GM18861 (cell line): ENCODE measurements around the gene GAN.

ENCODE experiments used
- ATAC-seq: cut with Tn5 transposase; IDR thresholded peaks from one replicate; pipeline ENCODE4 v1.9.1; 2021; ENCODE audit not compliant: unreplicated experiment

GAN gene

DNA sequence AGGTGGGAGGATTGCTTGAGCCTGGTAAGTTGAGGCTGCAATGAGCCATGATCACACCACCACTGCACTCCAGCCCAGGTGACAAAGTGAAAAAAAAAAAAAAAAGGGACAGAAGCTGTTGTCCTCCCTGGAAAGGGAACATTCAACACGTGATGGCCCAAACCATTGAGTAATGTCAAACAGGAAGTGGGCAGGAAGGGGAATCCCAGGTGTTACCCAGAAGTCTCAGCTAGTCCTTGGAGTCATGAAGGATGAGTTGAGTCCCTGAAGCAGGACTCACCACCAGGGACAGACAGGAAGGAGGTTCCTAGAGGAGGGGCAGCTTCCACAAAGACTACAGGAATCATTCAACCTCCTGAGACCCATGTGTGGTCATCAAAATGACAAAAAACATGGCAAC, 110.0 kb downstream of the GAN start:
- no peak for ATAC-seq

DNA sequence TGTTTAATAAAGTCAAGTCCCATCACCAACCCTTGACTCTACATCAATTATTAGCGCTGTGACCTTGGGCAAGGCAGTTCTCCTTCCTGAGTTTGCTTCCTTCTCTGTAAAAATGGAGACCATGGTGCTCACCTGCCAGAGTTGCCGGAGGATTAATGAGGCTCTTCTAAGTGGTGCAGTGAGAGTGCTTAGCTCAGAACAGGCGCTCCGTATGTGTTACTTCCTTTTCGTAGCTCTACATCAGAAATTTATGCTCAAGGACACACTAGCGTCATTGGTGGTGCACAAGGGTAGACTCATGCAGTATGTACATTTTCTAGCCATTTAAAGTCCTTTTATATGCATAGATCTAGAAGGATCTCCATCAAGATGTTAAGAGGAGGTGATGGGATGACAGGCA, 112.5 kb downstream of the GAN start:
- no peak for ATAC-seq

DNA sequence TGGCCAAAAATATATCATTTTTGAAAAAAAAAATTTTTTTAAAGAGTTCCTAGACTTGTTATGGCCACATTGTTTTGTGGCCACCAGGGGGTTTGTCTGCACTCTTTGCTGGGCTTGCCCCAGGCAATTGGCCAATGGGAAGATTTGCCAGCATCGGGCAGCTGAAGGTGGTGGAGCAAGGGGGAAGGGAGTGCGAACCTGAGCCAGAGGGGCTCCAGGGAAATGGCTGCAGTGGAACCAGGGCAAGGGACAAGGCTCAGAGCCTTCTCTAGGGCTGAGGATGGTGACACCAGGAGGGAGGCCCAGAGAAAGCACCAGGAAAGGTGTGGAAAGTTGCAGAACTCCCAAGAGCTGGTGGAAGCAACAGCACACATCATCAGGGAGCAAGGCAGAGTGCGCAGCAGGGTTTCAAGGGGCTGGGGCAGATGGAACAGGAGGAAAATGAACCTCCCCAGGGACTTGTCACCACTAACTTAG, 114.3 kb downstream of the GAN start:
- ATAC-seq: no peak

DNA sequence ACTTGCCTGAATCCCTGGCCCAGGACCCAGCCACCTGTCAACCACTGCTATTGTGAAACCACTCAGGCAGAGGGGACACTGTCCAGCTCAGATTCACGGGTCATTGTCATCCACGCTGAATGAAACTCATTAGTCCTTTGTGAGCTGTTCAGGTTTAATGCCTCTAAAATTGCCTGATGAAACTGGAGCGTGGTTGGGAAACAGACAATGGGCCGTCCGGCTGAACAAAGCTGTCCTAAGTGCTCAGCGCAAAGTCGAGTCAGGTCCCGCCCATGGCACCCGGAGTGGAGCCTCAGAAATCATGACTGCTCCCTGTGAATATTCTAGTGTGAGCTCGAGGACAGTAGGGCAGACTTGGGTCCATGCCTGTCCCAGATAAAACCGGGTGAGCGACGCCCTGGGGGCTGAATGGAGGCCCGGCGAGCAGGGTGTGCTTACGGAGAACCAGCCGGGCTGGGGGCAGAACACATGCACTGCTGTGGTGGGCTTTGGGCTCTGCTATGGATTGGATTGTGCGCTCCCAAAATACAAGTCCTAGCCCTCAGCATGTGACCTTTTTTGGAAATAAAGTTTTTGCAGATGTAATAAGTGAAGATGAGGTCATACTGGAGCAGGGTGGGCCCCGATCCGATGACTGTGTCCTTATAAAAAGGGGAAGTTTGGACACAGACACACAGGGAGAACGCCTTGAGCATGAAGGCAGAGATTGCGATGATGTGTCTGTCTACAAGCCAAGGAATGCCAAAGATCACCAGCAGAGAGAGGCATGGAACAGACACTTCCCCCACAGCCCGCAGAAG, 117.0 kb downstream of the GAN start:
- no peak for ATAC-seq

DNA sequence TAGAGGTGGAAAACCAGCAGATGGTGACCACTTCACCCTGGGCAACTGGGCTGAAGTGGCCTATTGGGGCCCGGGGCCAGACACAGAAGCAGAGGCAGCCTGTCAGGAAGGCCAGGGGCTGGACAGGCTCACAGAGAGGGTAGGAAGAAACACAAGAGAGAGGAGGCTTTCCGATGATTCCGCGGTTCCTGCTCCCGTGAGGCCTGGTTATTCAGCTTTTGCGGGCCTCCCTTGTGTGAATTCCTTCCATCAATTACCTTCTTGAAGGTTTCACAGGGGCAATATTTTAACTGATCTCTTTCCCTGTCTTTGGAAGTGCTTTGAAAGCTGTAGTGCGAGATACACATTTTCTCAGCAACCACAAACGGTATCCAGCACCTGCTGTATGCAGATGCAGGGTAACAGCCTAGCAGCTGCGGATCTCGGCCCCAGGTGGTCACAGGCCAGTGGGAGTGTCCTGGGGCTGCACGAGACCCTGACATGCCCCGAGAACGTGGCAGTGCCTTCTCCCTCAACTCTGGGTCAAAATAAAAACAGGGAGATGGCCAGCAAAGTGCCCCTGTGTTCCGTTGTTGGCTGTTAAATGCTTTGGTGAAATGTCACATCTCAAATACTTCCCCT, 118.3 kb downstream of the GAN start:
- ATAC-seq: no peak

DNA sequence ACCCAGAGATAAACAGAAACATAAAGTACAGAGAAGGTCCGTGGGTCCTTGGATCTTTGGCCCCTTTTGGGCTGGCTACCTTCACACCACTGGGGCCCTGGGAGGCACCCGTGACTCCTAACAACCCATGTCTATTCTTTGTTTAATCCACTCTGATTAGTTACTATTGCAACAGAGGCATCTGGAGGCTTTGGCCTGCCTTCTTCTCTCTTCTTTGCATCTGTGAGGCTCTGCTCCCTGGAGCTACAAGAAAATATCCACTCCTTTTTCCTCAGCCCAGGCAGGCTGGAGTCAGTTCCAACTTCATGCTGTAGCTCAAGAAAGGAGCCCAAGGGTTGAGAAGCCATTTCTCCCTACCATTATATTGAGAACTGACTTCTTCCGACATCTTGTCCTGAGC, 120.3 kb downstream of the GAN start:
- ATAC-seq: no peak

DNA sequence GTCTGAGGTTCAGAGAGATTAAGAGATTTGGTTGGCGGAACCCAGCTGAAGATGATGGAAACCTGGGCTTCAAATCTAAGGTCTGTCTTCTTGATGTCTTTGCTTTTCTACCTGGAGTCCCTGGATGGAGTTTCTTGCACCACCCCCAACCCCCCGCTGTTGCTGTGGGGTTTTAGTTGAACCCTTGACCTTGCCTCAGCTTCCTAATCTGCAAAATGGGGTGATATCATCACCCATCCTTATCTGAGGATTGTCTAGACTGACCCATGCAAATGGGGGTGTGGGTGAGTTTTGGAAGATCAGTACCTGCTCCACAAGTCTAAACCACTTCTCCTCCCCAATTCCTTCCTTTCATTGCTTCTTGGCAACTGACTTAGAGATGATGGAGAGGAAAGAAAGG, 120.8 kb downstream of the GAN start:
- ATAC-seq: no peak

DNA sequence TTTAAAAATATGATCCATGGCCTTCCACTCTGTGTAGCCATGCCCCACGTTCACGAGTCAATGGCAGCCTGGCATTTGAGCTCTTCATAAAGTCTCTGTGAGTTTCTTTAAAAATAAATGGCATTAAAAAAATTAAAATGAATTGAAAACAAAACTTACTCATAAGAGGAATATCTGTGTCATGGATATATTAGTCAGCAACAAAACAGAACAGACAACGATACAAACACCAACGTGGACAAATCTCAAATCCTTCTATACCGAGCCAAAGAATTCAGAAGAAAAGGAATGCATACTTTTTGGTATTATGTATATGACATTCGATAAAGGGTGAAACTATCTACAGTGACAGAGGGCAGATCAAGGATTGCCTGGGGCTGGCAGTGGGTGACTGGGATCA, 121.6 kb downstream of the GAN start:
- ATAC-seq: no peak

DNA sequence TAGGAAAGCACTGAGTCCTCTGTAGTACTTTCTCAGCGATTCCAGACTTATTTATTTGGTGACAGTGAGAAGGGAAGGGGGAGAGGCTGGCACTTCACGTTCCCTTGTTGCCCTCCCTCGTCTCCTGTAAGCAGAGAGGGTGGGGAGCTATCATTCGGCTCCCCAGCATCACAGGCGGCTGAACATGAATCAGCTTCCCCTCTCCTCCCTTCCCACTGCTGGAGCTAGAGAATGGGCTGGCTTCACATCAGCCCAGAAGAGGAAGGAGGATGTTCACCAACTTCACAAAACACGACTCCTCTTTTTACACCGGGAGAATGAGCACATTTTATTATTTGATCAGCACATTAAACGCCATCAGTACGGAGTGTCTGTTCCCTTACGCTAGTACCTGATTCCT, 123.1 kb downstream of the GAN start:
- no peak for ATAC-seq
